ENCODE measurements around the gene CLEC9A. TPM values are rescaled to one million over a fixed set of nuclear protein-coding genes. Genes with fewer than 3 reads are reported as not detected.
A peak's percentile ranks its signal among the peaks of the same experiment; 100 is the strongest.

The CLEC9A gene
- total RNA-seq, 6 donors from 2014 or later: 0.31 to 0.89 (median 0.57) TPM; not detected in 3

- H3K9me3 ChIP-seq: no peaks in the 10 kb centered on the region
- ATAC-seq (ENCODE audit: low FRiP score in 2 of 2) (no peak), DNase-seq (no peak)
- H3K4me1 ChIP-seq: peaks cover 0 to 14% (median 6%) of the 10 kb centered on the region in 4 donors
- H3K4me3 ChIP-seq: no peak overlapping the region
- no peaks in the 10 kb centered on the region for H3K36me3 ChIP-seq
- H3K27ac ChIP-seq: peak overlapping the region in 1 of 4 donors; percentile 32
- no peaks in the 10 kb centered on the region for H3K27me3 ChIP-seq
- WGBS, 2 donors: 48 to 51% methylated on average over 5 of the region's 5 CpGs
- no peak for TF ChIP-seq CTCF (IDR thresholded peaks at IDR 0.05)
- TF ChIP-seq POLR2A (IDR thresholded peaks at IDR 0.05): no peak
- TF ChIP-seq POLR2AphosphoS5 (IDR thresholded peaks at IDR 0.05): no peak
- TF ChIP-seq EP300 (IDR thresholded peaks at IDR 0.05): no peak
Measured at GRCh38 chr12:10031771-10032175, 1.3 kb downstream of the CLEC9A start.

- WGBS, 2 donors: 65 to 87% methylated on average over 1 of the region's 1 CpG
- H3K9me3 ChIP-seq: no peaks in the 10 kb centered on the region
- H3K4me1 ChIP-seq: peaks cover 0 to 14% (median 6%) of the 10 kb centered on the region in 4 donors
- H3K4me3 ChIP-seq: no peak overlapping the region
- no peaks in the 10 kb centered on the region for H3K36me3 ChIP-seq
- no peaks in the 10 kb centered on the region for H3K27me3 ChIP-seq
- no peak for ATAC-seq (ENCODE audit: low FRiP score in 2 of 2)
- H3K27ac ChIP-seq: no peak overlapping the region
- no peak for DNase-seq
- TF ChIP-seq POLR2AphosphoS5 (IDR thresholded peaks at IDR 0.05) (no peak), CTCF (IDR thresholded peaks at IDR 0.05) (peak in 4 of 6 experiments; percentile 46 to 62 (median 50))
Measured at GRCh38 chr12:10033783-10034545, 3.5 kb downstream of the CLEC9A start.

- H3K36me3 ChIP-seq: no peaks in the 10 kb centered on the region
- no peak overlapping the region for H3K27ac ChIP-seq
- no peak overlapping the region for H3K4me3 ChIP-seq
- H3K9me3 ChIP-seq: no peaks in the 10 kb centered on the region
- TF ChIP-seq POLR2AphosphoS5 (IDR thresholded peaks at IDR 0.05) (no peak), POLR2A (IDR thresholded peaks at IDR 0.05) (no peak), EP300 (IDR thresholded peaks at IDR 0.05) (no peak), CTCF (IDR thresholded peaks at IDR 0.05) (no peak)
- ATAC-seq (ENCODE audit: low FRiP score in 2 of 2) (no peak), DNase-seq (no peak)
- H3K4me1 ChIP-seq: no peaks in the 10 kb centered on the region
- no peaks in the 10 kb centered on the region for H3K27me3 ChIP-seq
Measured at GRCh38 chr12:10042167-10042566, 11.7 kb downstream of the CLEC9A start.

DNA sequence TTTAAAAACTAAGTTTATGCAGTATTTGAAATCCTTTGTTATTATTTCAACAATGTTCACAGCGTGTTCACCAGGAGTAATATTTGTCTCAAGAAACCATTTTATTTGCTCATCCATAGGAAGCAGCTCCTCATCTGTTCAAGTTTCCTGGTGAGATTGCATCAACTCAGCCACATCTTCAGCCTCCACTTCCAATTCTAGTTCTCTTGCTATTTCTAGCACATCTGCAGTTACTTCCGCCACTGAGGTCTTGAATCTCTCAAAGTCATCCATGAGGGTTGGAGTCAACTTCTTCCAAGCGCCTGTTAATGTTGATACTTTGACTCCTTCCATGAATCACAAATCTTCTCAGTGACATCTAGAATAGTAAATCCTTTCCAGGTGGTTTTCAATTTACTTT lies 18.0 kb downstream of the CLEC9A start:
- Histone ChIP-seq H3K27me3 (no peaks in the 10 kb centered on the region), H3K9me3 (no peaks in the 10 kb centered on the region), H3K4me1 (no peaks in the 10 kb centered on the region), H3K4me3 (no peak overlapping the region), H3K27ac (no peak overlapping the region), H3K36me3 (no peaks in the 10 kb centered on the region)
- ATAC-seq (ENCODE audit: low FRiP score in 2 of 2): no peak
- no peak for DNase-seq
- TF ChIP-seq POLR2A (IDR thresholded peaks at IDR 0.05): no peak
- no peak for TF ChIP-seq EP300 (IDR thresholded peaks at IDR 0.05)
- no peak for TF ChIP-seq CTCF (IDR thresholded peaks at IDR 0.05)
- no peak for TF ChIP-seq POLR2AphosphoS5 (IDR thresholded peaks at IDR 0.05)
- 47 to 70% methylated on average over 3 of the region's 3 CpGs for WGBS, 2 donors
